Tibial artery (tissue), 4 donors: ENCODE results near the gene IL4R.

Experiments
- DNase-seq, 2 donors: peaks; one replicate each; pipeline ENCODE4 v3.0.0-alpha.2; 2019
- H3K27ac ChIP-seq, 2 donors: fragments of 200-600 bp; sonication (generic) in 1 of 2; 1 replicate in 1 of 2; 2 replicates in 1 of 2; pipeline ENCODE4 v1.5.1; 2018 to 2019; ENCODE audit warnings: mild to moderate bottlenecking in 1 of 2
- H3K27me3 ChIP-seq, 2 donors: fragments of 200-600 bp; sonication (generic) in 1 of 2; one replicate each; pipeline versions ENCODE4 v1.5.1 to v1.6.0; 2016 to 2019
- H3K36me3 ChIP-seq, 3 donors: fragments of 200-600 bp; sonication (generic) in 2 of 3; one replicate each; pipeline ENCODE4 v1.5.1; 2016 to 2019; ENCODE audit warnings: mild to moderate bottlenecking in 2 of 3
- H3K4me1 ChIP-seq, 4 donors: fragments of 200-600 bp; sonication (generic) in 2 of 4; 1 replicate in 3 of 4; 2 replicates in 1 of 4; pipeline ENCODE4 v1.5.1; 2016 to 2019
- H3K4me3 ChIP-seq, 2 donors: fragments of 200-600 bp; sonication (generic) in 1 of 2; 1 replicate in 1 of 2; 2 replicates in 1 of 2; pipeline ENCODE4 v1.5.1; 2018 to 2019; ENCODE audit warnings: mild to moderate bottlenecking in 2 of 2
- H3K9me3 ChIP-seq, 3 donors: fragments of 200-600 bp; sonication (generic) in 1 of 3; one replicate each; pipeline ENCODE4 v1.5.1; 2016 to 2019
- CTCF ChIP-seq, 2 experiments: fragments of 200-600 bp in 1 of 2; fragments of 450-650 bp in 1 of 2; IDR thresholded peaks; one replicate each; pipeline ENCODE4 v1.5.1; 2017 to 2019; ENCODE audit warnings: antibody characterized with exemption in 2 of 2, mild to moderate bottlenecking in 1 of 2, moderate library complexity in 1 of 2
- intact Hi-C: fragments of 100-400 bp; cut with DNase I; formaldehyde crosslinking; loops from one replicate; pipeline ENCODE4 v1.15.0; 2023; ENCODE audit warnings: low total_unique reads

The IL4R gene

GRCh38 chr16:27410761-27411160 lies 97.0 kb downstream of the IL4R start:
- intact Hi-C loops = no loop called here
- Histone ChIP-seq H3K4me3 (no peak overlapping the region), H3K9me3 (peaks cover 0 to 7% (median 5%) of the 10 kb centered on the region in 3 donors), H3K27ac (no peak overlapping the region), H3K4me1 (no peaks in the 10 kb centered on the region), H3K27me3 (peaks cover 0 to 7% of the 10 kb centered on the region in 2 donors), H3K36me3 (no peaks in the 10 kb centered on the region)
- no peak for TF ChIP-seq CTCF (IDR thresholded peaks at IDR 0.05)
- no peak for DNase-seq

- TF ChIP-seq CTCF (IDR thresholded peaks at IDR 0.05) = no peak
- Histone ChIP-seq H3K4me3 (no peak overlapping the region), H3K9me3 (peaks cover 0 to 7% (median 5%) of the 10 kb centered on the region in 3 donors), H3K27ac (no peak overlapping the region), H3K27me3 (no peaks in the 10 kb centered on the region), H3K36me3 (no peaks in the 10 kb centered on the region), H3K4me1 (no peaks in the 10 kb centered on the region)
- intact Hi-C loops = no loop called here
- no peak for DNase-seq
Measured at GRCh38 chr16:27413956-27414355, 100.2 kb downstream of the IL4R start.
